ENCODE measurements around the gene LAMTOR2. TPM values are rescaled to one million over a fixed set of nuclear protein-coding genes. Genes with fewer than 3 reads are reported as not detected.

Gene LAMTOR2
- total RNA-seq, 3 donors from 2014 or later (not counting 1 experiment from before 2014, with no cell fraction given): 23.5 to 26.1 (median 24.6) TPM

GRCh38 chr1:156052862-156053767 lies 1.5 kb upstream of the LAMTOR2 start:
- Mint-ChIP-seq H3K4me1 (peaks cover 32 to 33% of the 10 kb centered on the region in 2 donors), H3K4me3 (peak overlapping the region; percentile 93), H3K9me3 (no peaks in the 10 kb centered on the region), H3K27ac (peak overlapping the region; percentile 80 to 85), H3K36me3 (no peaks in the 10 kb centered on the region), H3K27me3 (ENCODE audit: low read depth in 2 of 2) (no peaks in the 10 kb centered on the region)
- no peaks in the 10 kb centered on the region for H3K9me3 ChIP-seq (ENCODE audit: control insufficient read depth, insufficient read depth, low read length)
- ATAC-seq (peak; percentile 18 to 20 (median 18)), DNase-seq (peak; percentile 43 to 78)
- H3K4me1 ChIP-seq (ENCODE audit: control insufficient read depth, insufficient read depth, low read length): peaks cover 27% of the 10 kb centered on the region
- TF ChIP-seq CTCF (IDR thresholded peaks at IDR 0.05): peak; percentile 15
- intact Hi-C loops (cut with micrococcal nuclease): no loop called here
- H3K27ac ChIP-seq (ENCODE audit: low read length): peak overlapping the region; percentile 41
- H3K36me3 ChIP-seq (ENCODE audit: control insufficient read depth, insufficient read depth, low read length): peaks cover 11% of the 10 kb centered on the region
- no peaks in the 10 kb centered on the region for H3K27me3 ChIP-seq (ENCODE audit: control insufficient read depth, insufficient read depth, low read length)
- H3K4me3 ChIP-seq (ENCODE audit: low read length): peak overlapping the region; percentile 70
- 1% methylated on average over 44 of the region's 63 CpGs for WGBS (ENCODE audit: insufficient coverage)

GRCh38 chr1:156053768-156054499 lies 648 bp upstream of the LAMTOR2 start, which contains the start of gene UBQLN4:
TSS of gene UBQLN4 (minus strand) at chr1:156053798. CDS start at chr1:156053701, 97 bp downstream.
- Mint-ChIP-seq H3K27ac (peak within 1 kb of the TSS; percentile 89 to 93), H3K4me1 (peaks cover 32 to 33% of the 10 kb centered on the region in 2 donors), H3K27me3 (ENCODE audit: low read depth in 2 of 2) (no peaks in the 10 kb centered on the region), H3K9me3 (no peaks in the 10 kb centered on the region), H3K4me3 (peak within 1 kb of the TSS; percentile 98), H3K36me3 (no peaks in the 10 kb centered on the region)
- peak; percentile 80 to 90 for DNase-seq
- 0% methylated on average over 44 of the region's 49 CpGs for WGBS (ENCODE audit: insufficient coverage)
- TF ChIP-seq CTCF (IDR thresholded peaks at IDR 0.05): peak; percentile 43
- peaks cover 4% of the 10 kb centered on the region for H3K36me3 ChIP-seq (ENCODE audit: control insufficient read depth, insufficient read depth, low read length)
- peak; percentile 75 to 87 (median 75) for ATAC-seq
- H3K27ac ChIP-seq (ENCODE audit: low read length): peak within 1 kb of the TSS; percentile 84
- peak within 1 kb of the TSS; percentile 70 for H3K4me3 ChIP-seq (ENCODE audit: low read length)
- no peaks in the 10 kb centered on the region for H3K9me3 ChIP-seq (ENCODE audit: control insufficient read depth, insufficient read depth, low read length)
- no peaks in the 10 kb centered on the region for H3K27me3 ChIP-seq (ENCODE audit: control insufficient read depth, insufficient read depth, low read length)
- intact Hi-C loops (cut with micrococcal nuclease): loop anchor here (1.0 kb wide), 2 partner anchors 33 to 195 kb away; partner anchors contain the start of gene SYT11
- peaks cover 27% of the 10 kb centered on the region for H3K4me1 ChIP-seq (ENCODE audit: control insufficient read depth, insufficient read depth, low read length)

GRCh38 chr1:156055281-156056048 lies 883 bp downstream of the LAMTOR2 start:
- Mint-ChIP-seq H3K27me3 (ENCODE audit: low read depth in 2 of 2) (no peaks in the 10 kb centered on the region), H3K4me3 (peak overlapping the region; percentile 98), H3K4me1 (peaks cover 28 to 33% of the 10 kb centered on the region in 2 donors), H3K9me3 (no peaks in the 10 kb centered on the region), H3K27ac (peak overlapping the region in 1 of 2 donors; percentile 93), H3K36me3 (no peaks in the 10 kb centered on the region)
- intact Hi-C loops (cut with micrococcal nuclease): no loop called here
- TF ChIP-seq CTCF (IDR thresholded peaks at IDR 0.05): no peak
- Histone ChIP-seq H3K4me1 (ENCODE audit: control insufficient read depth, insufficient read depth, low read length) (peaks cover 27% of the 10 kb centered on the region), H3K27me3 (ENCODE audit: control insufficient read depth, insufficient read depth, low read length) (no peaks in the 10 kb centered on the region), H3K36me3 (ENCODE audit: control insufficient read depth, insufficient read depth, low read length) (peaks cover under 1% of the 10 kb centered on the region), H3K4me3 (ENCODE audit: low read length) (peak overlapping the region; percentile 70), H3K27ac (ENCODE audit: low read length) (no peak overlapping the region), H3K9me3 (ENCODE audit: control insufficient read depth, insufficient read depth, low read length) (no peaks in the 10 kb centered on the region)
- no peak for ATAC-seq
- WGBS (ENCODE audit: insufficient coverage): 18% methylated on average over 13 of the region's 17 CpGs
- no peak for DNase-seq

Data from natural killer cell (primary cell).